ENCODE data around the gene CLEC5A. TPM values are rescaled to one million over a fixed set of nuclear protein-coding genes. Genes with fewer than 3 reads are reported as not detected.
"Not testable (repeated sequence)": the region's sequence is repeated elsewhere in the genome, so short reads cannot be mapped to it uniquely, and the experiment has no call there.

Gene CLEC5A
- total RNA-seq, 1 donor from 2014 or later: 2.8 TPM

GRCh38 chr7:141949021-141949420 lies 2.2 kb upstream of the CLEC5A start:
- no peak for DNase-seq (ENCODE audit: low spot score)

DNA sequence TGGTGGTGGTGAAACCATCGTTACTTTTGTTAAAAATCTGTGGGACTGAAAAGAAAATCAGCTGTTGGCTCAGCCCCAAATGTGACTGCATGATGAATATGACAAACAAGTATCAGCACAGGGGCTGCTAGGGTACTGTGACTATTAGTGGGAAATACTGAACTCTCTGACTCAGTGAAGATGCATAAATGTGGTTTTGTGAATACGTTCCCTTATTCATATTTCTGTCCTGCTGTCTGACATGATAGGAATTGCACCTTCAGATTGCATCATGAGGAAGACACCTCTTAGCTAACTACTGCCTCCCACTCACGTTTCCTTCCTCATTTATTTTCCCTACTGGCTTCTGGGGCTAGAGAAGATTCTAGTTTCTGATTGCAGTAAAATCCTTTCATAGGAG lies 1.4 kb downstream of the CLEC5A start:
- no peak for DNase-seq (ENCODE audit: low spot score)

DNA sequence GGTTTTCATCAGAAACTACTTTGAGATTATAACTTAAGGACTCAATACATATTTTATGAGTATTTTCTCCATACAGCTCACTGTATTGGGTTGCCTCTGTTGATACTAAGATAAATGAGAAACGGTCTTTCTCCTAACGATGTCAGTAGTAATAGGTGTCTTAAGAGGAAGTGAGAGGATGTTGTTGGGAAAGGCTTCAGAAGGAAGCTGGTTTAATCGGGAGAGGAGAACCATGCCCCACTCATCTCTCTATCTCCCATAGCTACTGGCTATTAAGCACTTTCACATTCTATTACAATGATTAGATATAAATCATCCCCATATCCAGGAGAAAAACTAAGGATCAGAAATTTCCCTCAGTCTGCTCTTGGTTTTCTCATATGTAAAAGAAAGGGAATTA lies 2.0 kb downstream of the CLEC5A start:
- DNase-seq (ENCODE audit: low spot score): no peak

GRCh38 chr7:141943846-141944245 lies 2.9 kb downstream of the CLEC5A start:
- DNase-seq (ENCODE audit: low spot score): no peak

GRCh38 chr7:141941075-141941474 lies 5.7 kb downstream of the CLEC5A start:
- no peak for DNase-seq (ENCODE audit: low spot score)

GRCh38 chr7:141930211-141930610 lies 16.6 kb downstream of the CLEC5A start:
- DNase-seq (ENCODE audit: low spot score): no peak

DNA sequence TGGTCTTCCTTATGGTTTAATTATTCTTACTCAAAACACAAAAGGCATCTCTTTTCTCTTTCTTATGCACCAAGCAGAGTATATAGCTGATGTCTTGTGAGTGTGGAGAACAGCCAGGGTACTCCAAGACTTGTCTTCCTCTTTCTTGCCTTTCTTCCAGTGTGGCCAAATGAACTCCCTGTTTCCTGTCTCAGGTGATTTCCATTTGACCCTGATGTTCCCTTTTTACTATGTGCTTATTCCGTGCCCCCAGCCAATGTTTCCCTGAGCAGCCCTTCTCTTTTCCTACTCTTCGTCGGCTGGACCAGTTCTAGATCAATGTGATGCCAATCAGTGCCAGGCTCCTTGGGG lies 18.0 kb downstream of the CLEC5A start:
- no peak for DNase-seq (ENCODE audit: low spot score)

DNA sequence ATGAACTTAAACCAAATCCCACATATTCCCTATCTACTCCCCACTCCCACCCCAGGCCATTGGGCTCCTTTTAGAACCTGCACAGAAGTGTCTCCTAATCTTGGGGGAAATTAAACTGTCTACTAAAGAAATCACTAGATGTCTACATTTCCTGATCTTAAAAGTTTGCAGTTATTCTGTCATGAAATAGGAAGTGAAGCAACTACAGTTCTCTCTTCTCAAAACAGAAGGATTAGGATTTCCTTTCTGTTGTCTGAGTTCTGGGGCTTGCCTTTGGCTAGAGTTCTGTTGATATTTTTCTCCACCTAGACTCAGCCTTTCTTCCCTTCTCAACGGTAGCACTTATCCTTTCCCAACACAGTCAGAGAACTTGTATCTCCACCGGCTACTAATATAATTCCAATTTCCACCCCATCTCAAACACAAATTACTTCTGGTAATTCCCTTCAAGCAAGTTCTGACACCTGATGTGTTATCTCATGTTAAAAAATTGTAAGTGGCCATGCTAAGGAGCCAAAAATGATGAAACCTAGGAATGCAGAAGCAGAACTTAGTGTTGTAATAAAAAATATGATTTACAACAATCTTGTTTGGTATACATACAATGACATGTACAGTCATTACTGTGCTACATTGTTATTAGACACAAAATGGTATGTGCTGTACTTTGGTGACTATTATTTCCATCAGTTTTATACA lies 18.5 kb downstream of the CLEC5A start:
- DNase-seq (ENCODE audit: low spot score): no peak

DNA sequence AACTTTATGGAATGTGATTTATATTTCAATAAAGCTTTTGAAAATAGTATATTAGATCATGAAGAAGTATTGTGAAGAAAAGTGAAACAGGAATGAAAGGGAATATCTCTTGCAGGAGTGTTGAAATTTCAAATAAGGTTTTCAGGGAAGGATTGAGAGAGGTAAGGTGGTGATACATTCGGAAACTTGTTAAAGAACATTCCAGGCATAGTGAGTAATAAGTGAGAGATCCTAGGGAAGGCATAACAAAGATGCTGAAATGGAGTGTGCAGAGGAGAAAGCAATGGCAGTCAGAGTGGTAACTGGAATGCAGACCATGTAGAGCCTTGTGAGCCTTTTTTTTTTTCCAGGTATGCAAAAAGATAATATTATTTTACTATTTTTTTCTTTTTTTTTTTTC lies 26.5 kb downstream of the CLEC5A start:
- DNase-seq (ENCODE audit: low spot score): no peak

GRCh38 chr7:141916099-141916498 lies 30.7 kb downstream of the CLEC5A start, which contains the start of gene OR9A4:
TSS of gene OR9A4 (plus strand) at chr7:141916399. CDS start at chr7:141918876, 2,477 bp downstream.
- DNase-seq (ENCODE audit: low spot score): no peak

DNA sequence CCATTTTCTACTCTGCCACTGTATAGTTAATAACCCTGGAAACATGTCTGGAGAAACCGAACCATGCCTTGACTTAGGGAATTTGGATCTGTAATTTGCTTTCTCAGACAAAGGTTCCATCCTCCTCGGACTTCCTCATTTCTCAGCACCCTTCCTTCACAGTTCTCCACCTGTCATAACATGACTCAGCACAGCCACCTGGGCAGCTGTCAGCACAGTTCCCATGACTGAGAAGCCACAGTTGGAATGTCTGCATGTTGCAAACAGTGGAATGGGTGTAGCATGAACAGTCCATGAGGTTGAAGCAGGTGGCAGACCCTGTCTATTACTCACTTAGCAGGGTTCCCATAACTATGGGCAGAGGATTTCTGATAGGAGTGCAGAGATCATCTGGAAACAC lies 31.2 kb downstream of the CLEC5A start:
- peak; percentile 58 for DNase-seq (ENCODE audit: low spot score)

- DNase-seq (ENCODE audit: low spot score): no peak
Measured at GRCh38 chr7:141911391-141911790, 35.4 kb downstream of the CLEC5A start.

DNA sequence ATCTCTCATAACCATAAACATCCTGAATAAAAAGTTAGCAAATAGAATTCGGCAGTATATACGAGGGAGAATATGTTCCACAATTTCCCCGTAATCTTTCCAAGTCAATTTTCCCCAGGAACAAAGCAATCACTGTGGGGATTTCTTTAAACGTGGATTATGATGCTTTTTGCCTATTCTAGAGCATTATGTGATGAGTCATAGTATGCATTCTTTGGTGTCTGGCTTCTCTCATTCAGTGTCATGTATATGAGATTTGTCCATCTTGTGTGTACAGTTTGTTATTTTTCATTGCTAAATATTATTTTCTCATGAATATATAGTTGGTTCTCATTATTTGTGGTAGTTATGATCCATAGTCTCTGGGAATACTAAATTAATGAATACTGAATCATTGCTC lies 40.5 kb downstream of the CLEC5A start:
- DNase-seq (ENCODE audit: low spot score): no peak

- not testable (repeated sequence) for DNase-seq (ENCODE audit: low spot score)
Measured at GRCh38 chr7:141899366-141899765, 47.4 kb downstream of the CLEC5A start.

DNA sequence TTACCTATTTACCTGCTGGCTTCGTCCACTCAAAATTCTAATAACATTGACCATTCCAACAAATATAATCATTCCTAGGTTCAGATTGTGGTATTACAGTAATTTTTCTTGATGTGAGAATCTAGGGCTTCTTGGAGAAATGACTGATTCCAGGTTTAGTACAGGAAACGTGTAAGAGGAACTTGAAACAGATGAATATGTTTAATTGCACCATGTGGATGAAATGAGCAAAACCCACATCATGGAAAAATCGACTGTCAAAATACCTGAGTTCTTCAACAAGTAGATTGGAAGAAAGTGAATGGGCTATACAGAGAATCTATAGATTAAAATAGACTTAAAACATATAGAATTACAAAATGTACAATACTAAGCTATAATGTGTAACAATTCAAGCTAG lies 55.4 kb downstream of the CLEC5A start:
- no peak for DNase-seq (ENCODE audit: low spot score)

DNA sequence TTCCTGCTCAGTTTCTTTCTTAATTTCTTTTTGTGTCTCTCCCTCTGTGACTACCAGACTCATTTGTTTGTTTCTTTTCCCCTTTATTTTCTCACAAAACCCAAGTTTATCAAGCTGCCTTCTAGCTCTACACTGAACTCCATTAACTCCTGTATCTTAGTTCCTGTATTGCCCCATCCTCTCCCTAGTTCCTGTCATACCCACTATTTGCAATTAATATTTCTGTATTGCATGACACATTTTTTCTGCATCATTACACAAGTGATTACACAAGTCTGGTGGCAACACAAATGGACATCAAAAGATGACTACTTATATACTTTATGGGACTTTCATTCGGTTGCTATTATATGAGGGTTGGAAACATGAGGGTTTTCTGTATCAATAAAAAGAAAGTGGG lies 57.5 kb downstream of the CLEC5A start:
- DNase-seq (ENCODE audit: low spot score): no peak

GRCh38 chr7:141884539-141885225 lies 62.1 kb downstream of the CLEC5A start:
- no peak for DNase-seq (ENCODE audit: low spot score)

GRCh38 chr7:141880960-141881359 lies 65.8 kb downstream of the CLEC5A start:
- DNase-seq (ENCODE audit: low spot score): no peak

DNA sequence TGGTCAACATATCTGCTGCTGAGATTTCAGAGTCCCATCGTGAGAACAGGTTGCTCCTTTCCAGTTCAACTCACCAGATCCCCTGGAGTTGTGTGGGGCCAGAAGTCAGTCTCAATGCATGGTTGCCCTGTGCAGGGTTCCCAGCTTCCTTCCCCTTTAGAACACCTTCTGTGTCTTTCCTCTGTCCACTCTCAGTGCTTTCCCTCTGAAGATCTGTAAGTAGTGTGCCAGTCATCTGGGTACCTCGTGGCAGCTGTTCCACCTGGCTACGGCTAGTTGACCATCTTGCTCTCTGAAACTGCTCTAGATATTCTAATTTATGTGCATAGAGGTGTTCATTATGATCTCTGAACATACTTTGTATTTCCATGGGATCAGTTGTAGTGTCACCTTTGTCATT lies 69.4 kb downstream of the CLEC5A start:
- no peak for DNase-seq (ENCODE audit: low spot score)
